Progenitor cell of endocrine pancreas (in vitro differentiated cells): ENCODE measurements around the gene HRK. TPM values are rescaled to one million over a fixed set of nuclear protein-coding genes. Genes with fewer than 3 reads are reported as not detected.

Experiments used
- DNase-seq: peaks from one replicate; pipeline ENCODE4 v3.0.0; 2021; ENCODE audit warnings: low spot score; ENCODE audit not compliant: unreplicated experiment
- H3K27ac Mint-ChIP-seq: 2 replicates; pipeline ENCODE4 v1.8.0; 2021; ENCODE audit warnings: mild to moderate bottlenecking, moderate library complexity, mixed read lengths
- H3K27me3 Mint-ChIP-seq: 2 replicates; pipeline ENCODE4 v1.8.0; 2021; ENCODE audit warnings: mixed read lengths
- H3K36me3 Mint-ChIP-seq: 2 replicates; pipeline ENCODE4 v1.8.0; 2022; ENCODE audit warnings: mixed read lengths; ENCODE audit not compliant: insufficient read depth
- H3K4me1 Mint-ChIP-seq: 2 replicates; pipeline ENCODE4 v1.8.0; 2021; ENCODE audit warnings: low read depth, mixed read lengths
- H3K4me3 Mint-ChIP-seq: 2 replicates; pipeline ENCODE4 v1.8.0; 2021; ENCODE audit warnings: low read depth, mild to moderate bottlenecking, moderate library complexity, mixed read lengths
- H3K9me3 Mint-ChIP-seq: 2 replicates; pipeline ENCODE4 v1.8.0; 2021; ENCODE audit warnings: low read depth, mixed read lengths
- CTCF ChIP-seq: fragments of 200-600 bp; sonication (generic); IDR thresholded peaks from one replicate; pipeline ENCODE4 v1.5.0; 2021; ENCODE audit warnings: antibody characterized with exemption, mild to moderate bottlenecking; ENCODE audit not compliant: unreplicated experiment
- total RNA-seq: library from RNA; stranded (reverse); gene quantifications from 2 replicates; pipeline ENCODE4 v1.2.1, GENCODE V29; 2021

Gene HRK
- total RNA-seq, 1 donor from 2014 or later, result 5.5 TPM

GRCh38 chr12:116849216-116849615 is 32.0 kb downstream of the HRK start:
- TF ChIP-seq CTCF, result no peak
- no peak overlapping the region for H3K4me3 Mint-ChIP-seq
- no peak for DNase-seq
- peaks cover 2% of the 10 kb centered on the region for H3K36me3 Mint-ChIP-seq
- no peak overlapping the region for H3K27ac Mint-ChIP-seq
- H3K9me3 Mint-ChIP-seq, result no peaks in the 10 kb centered on the region
- H3K27me3 Mint-ChIP-seq, result no peaks in the 10 kb centered on the region
- H3K4me1 Mint-ChIP-seq, result no peaks in the 10 kb centered on the region

GRCh38 chr12:116843085-116843484 is 38.2 kb downstream of the HRK start:
- H3K4me1 Mint-ChIP-seq, result no peaks in the 10 kb centered on the region
- no peak for DNase-seq

GRCh38 chr12:116839287-116839830 is 41.9 kb downstream of the HRK start:
- no peaks in the 10 kb centered on the region for H3K4me1 Mint-ChIP-seq
- no peak for DNase-seq
- H3K4me3 Mint-ChIP-seq, result no peak overlapping the region
- H3K27me3 Mint-ChIP-seq, result no peaks in the 10 kb centered on the region
- TF ChIP-seq CTCF, result no peak
- peaks cover 6% of the 10 kb centered on the region for H3K36me3 Mint-ChIP-seq
- H3K9me3 Mint-ChIP-seq, result no peaks in the 10 kb centered on the region
- H3K27ac Mint-ChIP-seq, result no peak overlapping the region

More at GRCh38 chr12:116843085-116843484, 38.2 kb downstream of the HRK start:
- no peak overlapping the region for H3K4me3 Mint-ChIP-seq
- TF ChIP-seq CTCF, result no peak
- no peaks in the 10 kb centered on the region for H3K36me3 Mint-ChIP-seq
- H3K27ac Mint-ChIP-seq, result no peak overlapping the region
- no peaks in the 10 kb centered on the region for H3K27me3 Mint-ChIP-seq
- no peaks in the 10 kb centered on the region for H3K9me3 Mint-ChIP-seq

DNA sequence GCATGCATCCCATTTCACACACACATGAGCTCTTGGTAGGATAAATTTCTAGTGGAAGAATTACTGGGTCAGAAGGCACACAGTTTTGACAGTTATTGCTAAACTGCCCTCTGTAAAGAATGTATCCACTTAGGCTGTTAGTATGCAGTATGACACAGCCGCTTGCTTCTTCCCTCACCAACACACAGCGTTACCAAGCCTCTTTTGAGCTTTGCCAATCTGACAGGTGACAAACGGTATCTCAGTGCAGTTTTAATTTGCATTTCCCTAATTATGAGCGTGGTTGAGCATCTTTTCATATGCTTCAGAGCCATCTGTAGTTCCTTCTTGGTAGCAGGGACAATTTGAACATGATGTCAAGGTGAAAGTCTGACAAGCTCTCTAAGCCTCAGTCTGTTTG is 42.9 kb downstream of the HRK start:
- H3K36me3 Mint-ChIP-seq, result peaks cover 6% of the 10 kb centered on the region
- DNase-seq, result no peak
- H3K4me3 Mint-ChIP-seq, result no peak overlapping the region
- no peaks in the 10 kb centered on the region for H3K4me1 Mint-ChIP-seq
- no peak overlapping the region for H3K27ac Mint-ChIP-seq
- TF ChIP-seq CTCF, result no peak
- no peaks in the 10 kb centered on the region for H3K9me3 Mint-ChIP-seq
- H3K27me3 Mint-ChIP-seq, result no peaks in the 10 kb centered on the region

GRCh38 chr12:116837097-116837496 is 44.1 kb downstream of the HRK start:
- H3K27ac Mint-ChIP-seq, result no peak overlapping the region
- no peak overlapping the region for H3K4me3 Mint-ChIP-seq
- no peaks in the 10 kb centered on the region for H3K9me3 Mint-ChIP-seq
- TF ChIP-seq CTCF, result no peak
- no peaks in the 10 kb centered on the region for H3K4me1 Mint-ChIP-seq
- H3K36me3 Mint-ChIP-seq, result peaks cover 6% of the 10 kb centered on the region
- no peaks in the 10 kb centered on the region for H3K27me3 Mint-ChIP-seq
- DNase-seq, result no peak
